NCI-H2196 (cell line): ENCODE measurements around the gene HYOU1.
A peak's percentile ranks its signal among the peaks of the same experiment; 100 is the strongest.
"Not testable (repeated sequence)": the region's sequence is repeated elsewhere in the genome, so short reads cannot be mapped to it uniquely, and the experiment has no call there.

ENCODE experiments used
- DNase-seq: peaks from one replicate; lab custom pipeline; 2025; ENCODE audit not compliant: unreplicated experiment; lab: John Stamatoyannopoulos, UW

The HYOU1 gene, protein sequence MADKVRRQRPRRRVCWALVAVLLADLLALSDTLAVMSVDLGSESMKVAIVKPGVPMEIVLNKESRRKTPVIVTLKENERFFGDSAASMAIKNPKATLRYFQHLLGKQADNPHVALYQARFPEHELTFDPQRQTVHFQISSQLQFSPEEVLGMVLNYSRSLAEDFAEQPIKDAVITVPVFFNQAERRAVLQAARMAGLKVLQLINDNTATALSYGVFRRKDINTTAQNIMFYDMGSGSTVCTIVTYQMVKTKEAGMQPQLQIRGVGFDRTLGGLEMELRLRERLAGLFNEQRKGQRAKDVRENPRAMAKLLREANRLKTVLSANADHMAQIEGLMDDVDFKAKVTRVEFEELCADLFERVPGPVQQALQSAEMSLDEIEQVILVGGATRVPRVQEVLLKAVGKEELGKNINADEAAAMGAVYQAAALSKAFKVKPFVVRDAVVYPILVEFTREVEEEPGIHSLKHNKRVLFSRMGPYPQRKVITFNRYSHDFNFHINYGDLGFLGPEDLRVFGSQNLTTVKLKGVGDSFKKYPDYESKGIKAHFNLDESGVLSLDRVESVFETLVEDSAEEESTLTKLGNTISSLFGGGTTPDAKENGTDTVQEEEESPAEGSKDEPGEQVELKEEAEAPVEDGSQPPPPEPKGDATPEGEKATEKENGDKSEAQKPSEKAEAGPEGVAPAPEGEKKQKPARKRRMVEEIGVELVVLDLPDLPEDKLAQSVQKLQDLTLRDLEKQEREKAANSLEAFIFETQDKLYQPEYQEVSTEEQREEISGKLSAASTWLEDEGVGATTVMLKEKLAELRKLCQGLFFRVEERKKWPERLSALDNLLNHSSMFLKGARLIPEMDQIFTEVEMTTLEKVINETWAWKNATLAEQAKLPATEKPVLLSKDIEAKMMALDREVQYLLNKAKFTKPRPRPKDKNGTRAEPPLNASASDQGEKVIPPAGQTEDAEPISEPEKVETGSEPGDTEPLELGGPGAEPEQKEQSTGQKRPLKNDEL

DNA sequence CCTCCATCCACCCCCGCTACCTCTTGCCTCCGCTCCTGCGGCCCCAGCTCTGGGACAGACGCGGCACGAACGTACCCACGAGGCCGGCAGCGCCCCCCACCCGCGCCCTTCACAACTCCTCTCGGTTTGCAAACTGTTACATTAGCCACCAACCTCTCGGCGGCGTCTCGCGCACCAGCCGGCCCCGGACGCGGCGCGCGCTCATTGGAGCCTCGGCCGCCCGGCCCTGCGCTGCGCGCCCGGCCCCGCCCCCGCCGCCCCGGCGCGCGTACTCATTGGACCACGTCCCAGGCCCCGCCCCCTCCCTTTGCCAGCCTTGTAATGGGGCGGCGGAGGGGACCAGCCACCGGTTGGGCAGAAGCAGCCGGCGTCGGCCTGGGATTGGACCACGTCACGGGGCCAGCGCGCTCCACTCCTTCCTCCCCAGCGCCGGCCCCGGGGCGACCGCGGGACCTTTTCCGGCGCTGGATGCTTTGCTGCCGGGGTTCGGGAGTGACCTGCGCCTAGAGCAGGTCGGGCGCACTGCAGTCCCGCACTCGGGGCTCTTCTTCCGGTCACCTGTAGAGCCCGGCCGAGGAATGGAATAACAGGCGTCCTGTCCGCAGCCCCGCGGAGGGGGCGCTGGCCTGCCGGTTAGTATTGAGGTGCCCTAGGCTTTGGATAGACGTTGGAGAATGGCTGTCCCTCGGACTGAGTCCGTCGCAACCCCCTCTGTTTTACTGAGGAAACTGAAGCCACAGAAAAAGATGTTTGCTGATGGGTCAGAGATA is at the start of gene HYOU1:
Gene HYOU1 (minus strand): TSS at position 206 of the 770 bp plus-strand sequence. CDS start 1,045 bp downstream, outside the sequence.
- peak; percentile 96 for DNase-seq

DNA sequence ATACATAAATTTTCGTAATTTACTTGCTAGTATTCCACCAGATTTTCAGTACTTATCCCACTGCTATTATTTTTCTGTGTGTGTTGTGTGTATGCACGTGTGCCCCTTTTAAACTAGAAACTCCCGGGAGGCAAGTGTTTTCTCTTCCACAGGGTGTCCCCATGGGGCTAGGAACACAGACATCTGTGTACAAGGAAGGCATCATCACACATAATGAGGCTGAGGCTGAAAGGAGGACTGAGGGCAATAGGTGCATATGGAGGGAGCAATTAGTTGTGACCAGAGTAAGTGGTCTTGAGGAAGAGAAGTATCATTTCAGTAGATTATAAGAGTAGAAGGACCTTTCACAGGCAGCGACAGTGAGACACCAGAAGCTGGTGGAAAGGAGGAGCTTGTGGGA is 46.8 kb upstream of the HYOU1 start:
- no peak for DNase-seq

DNA sequence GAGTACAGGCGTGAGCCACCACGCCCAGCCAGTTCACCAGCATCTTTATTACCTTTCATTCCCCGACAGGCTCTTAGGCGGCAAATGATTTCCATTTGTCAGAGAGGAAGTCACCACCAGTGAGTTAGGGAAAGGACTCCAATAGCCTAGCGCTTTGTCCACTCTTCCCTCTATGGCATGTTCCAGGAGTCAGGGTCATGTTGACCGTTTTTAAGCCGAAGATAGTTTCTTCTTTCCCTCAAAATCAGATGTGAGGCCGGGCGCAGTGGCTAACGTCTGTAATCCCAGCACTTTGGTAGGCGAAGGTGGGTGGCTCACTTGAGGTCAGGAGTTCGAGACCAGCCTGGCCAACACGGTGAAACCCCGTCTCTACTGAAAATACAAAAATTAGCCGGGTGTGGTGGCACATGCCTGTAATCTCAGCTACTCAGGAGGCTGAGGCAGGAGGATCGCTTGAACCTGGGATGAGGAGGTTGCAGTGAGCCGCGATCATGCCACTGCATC is 46.2 kb upstream of the HYOU1 start:
- DNase-seq: not testable (repeated sequence)

- DNase-seq: peak; percentile 95
Measured at GRCh38 chr11:119101759-119102423, 44.9 kb upstream of the HYOU1 start, which contains the start of gene DPAGT1. Gene DPAGT1 (minus strand): TSS chr11:119101853. CDS start chr11:119101655, 198 bp downstream.

DNA sequence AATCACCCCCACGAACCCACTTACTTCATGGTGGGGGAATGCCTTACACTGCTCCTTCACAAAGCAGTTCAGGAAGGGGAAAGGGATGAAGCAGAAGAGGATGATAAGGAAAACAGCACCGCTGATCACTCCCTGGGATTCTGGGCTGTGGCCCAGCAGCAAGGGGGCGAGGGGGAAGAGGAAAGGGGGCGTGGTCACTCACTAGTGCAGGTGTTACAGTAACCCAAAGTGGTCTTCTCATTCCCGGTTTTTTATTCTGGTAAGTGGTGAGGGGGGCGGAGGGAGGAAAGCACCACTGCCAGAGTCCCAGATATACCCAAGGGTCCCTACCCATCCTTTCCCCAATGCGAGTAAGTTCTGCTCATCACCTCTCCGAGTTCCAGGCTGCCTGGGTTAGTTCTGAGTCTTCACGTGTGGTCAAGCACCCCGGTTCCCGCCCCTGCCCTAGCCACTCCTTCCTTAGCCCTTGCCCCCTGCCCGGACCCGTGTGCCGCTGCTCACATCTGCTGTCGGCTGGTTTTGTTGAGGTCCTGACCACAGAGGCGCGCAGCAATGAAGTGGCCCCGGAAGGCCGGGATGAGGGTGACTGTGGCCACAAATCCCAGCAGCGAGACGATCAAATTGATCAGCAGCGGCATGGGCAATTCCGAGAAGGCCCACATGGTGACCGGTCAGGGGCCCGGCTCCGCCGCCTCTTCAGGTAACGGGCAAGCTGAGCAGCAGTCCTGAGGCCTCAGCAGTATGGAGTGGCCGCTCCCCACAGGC is 44.2 kb upstream of the HYOU1 start:
- no peak for DNase-seq

DNA sequence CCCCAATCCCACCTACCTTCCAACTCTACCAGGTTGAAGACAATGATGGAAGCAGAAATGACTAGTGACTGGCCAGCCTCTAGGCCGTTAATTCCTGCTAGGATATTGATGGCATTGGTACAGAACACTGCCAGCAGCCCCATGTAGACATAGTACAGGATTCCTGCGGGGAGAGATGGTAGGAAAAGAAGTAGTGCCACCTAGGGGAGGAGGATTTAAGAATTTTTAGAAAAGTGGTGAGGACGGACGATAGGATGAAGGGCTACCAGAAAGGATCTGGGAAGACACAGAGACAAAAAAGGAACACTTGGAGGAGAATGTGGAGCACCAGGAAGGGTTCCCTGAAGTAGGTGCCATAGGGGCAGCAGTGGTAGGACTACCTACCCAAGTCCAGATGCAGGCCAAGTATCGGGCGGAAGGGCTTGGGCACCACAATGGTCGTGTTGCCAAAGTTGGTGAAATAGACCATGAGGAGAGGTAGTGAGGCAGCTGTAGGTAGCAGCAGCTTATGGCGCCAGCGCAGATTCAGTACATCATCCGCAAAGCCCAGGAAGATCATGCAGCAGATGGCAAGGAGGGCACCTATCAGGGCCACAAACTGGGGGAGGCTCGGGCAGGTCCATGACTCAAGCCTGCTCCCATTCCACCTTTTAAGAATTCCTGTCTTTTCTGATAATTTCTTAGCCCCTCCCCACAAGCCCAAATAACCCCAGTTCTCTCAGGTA is 43.4 kb upstream of the HYOU1 start:
- peak; percentile 30 for DNase-seq

DNA sequence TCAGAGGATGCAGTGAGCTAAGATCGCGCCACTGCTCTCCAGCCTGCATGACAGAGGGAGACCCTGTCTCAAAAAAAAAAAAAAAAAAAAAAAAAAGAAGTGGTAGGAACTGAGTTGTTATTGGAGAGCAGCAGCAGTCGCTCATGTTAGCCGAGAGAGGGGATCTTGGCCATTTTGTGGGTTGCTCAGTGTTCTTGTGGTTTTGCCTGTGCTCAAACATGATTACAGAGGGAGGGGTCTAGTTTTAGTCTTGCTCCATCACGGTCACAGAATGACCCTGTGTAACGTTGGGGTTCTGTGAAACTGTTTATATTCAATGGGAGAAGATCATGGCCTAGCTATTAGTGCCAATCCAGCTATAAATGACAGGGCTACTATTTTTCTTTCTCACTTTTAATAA is 42.7 kb upstream of the HYOU1 start:
- no peak for DNase-seq

DNA sequence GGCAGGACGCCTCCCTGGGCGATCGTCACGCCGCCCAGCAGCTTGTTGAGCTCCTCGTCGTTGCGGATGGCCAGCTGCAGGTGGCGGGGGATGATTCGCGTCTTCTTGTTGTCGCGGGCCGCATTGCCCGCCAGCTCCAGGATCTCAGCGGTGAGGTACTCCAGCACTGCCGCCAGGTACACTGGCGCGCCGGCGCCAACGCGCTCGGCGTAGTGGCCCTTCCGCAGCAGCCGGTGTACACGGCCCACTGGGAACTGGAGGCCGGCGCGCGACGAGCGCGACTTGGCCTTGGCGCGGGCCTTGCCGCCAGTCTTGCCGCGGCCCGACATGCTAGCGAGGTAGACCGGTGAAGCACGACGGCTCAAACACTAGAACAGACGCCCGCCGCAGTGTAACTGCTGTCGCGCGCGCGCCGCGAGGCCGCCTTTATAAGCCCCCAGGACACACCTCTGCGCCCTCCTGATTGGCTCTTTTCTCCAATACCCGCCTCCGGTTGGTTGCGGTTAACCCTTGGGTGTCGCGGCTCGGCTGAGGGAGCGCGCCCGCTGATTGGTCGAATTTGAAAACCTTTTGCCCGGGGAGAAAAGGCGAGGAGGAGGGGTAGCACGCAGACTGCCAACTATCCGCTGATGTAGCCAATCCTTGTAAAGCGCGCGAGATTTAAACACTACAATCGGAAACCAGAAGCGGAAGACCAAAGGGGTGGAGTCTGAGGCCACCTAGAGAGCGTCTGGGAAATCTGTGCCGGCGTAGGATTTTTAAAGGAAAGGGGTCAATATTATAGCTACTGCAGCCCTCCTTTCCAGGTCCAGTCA is 38.3 kb upstream of the HYOU1 start:
- peak; percentile 99 for DNase-seq

- DNase-seq: no peak
Measured at GRCh38 chr11:119094816-119095065, 37.7 kb upstream of the HYOU1 start.

GRCh38 chr11:119093942-119094815 is 37.2 kb upstream of the HYOU1 start:
- no peak for DNase-seq

DNA sequence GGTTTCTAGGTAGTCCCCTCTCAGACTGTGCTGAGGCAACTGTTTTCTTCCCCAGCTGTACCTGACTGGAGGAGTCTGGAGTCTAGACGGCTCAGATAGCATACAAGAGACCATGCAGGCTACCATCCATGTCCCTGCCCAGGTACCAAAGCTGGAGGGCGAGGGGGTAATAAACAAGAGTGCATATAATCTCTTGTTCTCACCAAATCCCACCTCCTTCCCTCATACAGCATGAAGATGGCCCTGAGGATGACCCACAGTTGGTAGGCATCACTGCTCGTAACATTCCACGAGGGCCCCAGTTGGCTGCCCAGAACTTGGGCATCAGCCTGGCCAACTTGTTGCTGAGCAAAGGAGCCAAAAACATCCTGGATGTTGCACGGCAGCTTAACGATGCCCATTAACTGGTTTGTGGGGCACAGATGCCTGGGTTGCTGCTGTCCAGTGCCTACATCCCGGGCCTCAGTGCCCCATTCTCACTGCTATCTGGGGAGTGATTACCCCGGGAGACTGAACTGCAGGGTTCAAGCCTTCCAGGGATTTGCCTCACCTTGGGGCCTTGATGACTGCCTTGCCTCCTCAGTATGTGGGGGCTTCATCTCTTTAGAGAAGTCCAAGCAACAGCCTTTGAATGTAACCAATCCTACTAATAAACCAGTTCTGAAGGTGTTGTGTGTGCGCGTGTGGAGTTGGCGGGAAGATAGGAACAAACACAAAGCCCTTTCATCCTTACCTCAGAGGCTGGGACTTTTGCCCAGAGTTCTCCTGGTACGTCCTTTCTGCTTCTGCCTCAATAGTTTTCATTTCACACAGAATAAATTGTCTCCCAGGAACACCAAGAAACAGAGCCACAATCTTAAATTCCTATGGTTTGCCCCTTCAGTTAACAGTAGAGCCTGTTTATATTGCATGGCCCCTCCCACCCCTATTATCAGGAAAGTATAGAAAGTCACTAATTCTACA is 36.2 kb upstream of the HYOU1 start:
- peak; percentile 32 for DNase-seq

GRCh38 chr11:119091966-119092879 is 35.2 kb upstream of the HYOU1 start:
- DNase-seq: no peak

GRCh38 chr11:119091178-119091577 is 34.2 kb upstream of the HYOU1 start:
- DNase-seq: no peak

DNA sequence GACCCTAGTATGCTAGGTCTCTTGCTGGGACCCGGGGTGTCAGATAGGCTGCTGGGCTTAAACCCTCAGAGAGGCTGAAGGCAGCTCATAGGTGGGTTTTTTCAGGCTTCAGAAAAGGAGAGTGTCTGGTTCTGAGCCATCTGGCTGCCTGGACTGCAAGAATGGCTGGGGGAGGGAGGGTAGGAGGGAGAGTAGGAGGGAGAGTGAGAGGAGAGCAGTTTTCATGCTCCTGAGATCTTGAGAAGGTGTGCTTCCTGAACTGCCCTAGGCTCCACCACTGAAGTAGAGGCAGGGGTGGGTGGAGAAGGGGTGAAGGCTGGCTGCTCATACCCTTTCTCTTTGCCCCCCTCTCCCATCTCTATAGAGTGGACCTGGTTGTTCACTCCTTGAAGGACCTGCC is 32.3 kb upstream of the HYOU1 start:
- DNase-seq: no peak

DNA sequence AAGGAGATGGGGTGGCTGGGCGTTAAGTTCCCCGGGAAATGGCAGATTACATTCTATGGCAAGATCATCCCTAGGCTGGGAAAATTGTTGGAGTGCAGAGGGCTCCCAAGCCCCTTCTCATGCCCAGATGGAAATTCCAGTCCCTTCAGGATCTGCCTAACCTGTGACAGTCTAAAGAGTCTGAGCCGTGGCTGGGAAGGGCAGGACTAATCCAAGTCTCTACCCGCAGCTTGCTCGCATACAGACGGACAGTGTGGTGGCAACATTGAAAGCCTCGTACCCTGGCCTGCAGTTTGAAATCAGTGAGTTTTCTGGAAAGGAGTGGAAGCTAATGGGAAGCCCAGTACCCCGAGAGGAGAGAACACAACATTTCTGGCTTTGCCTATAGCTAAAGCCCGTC is 31.4 kb upstream of the HYOU1 start:
- DNase-seq: no peak
